ENCODE measurements around the gene ZYG11B.

ZYG11B gene

GRCh38 chr1:52679498-52679897 lies 46.8 kb upstream of the ZYG11B start:
- H3K4me2 ChIP-seq (ENCODE audit: low read depth, low read length), result no peak overlapping the region
- H3F3A ChIP-seq (ENCODE audit: insufficient read depth, low read length), result no peaks in the 10 kb centered on the region
- TF ChIP-seq EZH2 (optimal IDR thresholded peaks at IDR 0.05; ENCODE audit: low read depth, low read length) (no peak), EZH2phosphoT487 (IDR thresholded peaks at IDR 0.05; ENCODE audit: low read length) (no peak)
- TF ChIP-seq, protein P1, sequence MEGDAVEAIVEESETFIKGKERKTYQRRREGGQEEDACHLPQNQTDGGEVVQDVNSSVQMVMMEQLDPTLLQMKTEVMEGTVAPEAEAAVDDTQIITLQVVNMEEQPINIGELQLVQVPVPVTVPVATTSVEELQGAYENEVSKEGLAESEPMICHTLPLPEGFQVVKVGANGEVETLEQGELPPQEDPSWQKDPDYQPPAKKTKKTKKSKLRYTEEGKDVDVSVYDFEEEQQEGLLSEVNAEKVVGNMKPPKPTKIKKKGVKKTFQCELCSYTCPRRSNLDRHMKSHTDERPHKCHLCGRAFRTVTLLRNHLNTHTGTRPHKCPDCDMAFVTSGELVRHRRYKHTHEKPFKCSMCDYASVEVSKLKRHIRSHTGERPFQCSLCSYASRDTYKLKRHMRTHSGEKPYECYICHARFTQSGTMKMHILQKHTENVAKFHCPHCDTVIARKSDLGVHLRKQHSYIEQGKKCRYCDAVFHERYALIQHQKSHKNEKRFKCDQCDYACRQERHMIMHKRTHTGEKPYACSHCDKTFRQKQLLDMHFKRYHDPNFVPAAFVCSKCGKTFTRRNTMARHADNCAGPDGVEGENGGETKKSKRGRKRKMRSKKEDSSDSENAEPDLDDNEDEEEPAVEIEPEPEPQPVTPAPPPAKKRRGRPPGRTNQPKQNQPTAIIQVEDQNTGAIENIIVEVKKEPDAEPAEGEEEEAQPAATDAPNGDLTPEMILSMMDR (IDR thresholded peaks at IDR 0.05; ENCODE audit: low read length), result no peak
- no peak overlapping the region for H3K9ac ChIP-seq (ENCODE audit: low read length)
- no peaks in the 10 kb centered on the region for H3K9me2 ChIP-seq (replicated peaks; ENCODE audit: insufficient read depth, low read length)
- no peaks in the 10 kb centered on the region for H3K27me3 ChIP-seq (replicated peaks; ENCODE audit: insufficient read depth, low read length)
- H3K27ac ChIP-seq (ENCODE audit: low read length), result no peak overlapping the region
- no peaks in the 10 kb centered on the region for H3K4me1 ChIP-seq (ENCODE audit: low read length)
- no peaks in the 10 kb centered on the region for H3K79me2 ChIP-seq (ENCODE audit: low read length)
- no peak overlapping the region for H2AFZ ChIP-seq (ENCODE audit: low read length)
- no peaks in the 10 kb centered on the region for H3K36me3 ChIP-seq (replicated peaks; ENCODE audit: insufficient read depth, low read length)
- no peak overlapping the region for H3K4me3 ChIP-seq (ENCODE audit: low read length)
- no peak for DNase-seq
- no peaks in the 10 kb centered on the region for H4K20me1 ChIP-seq (ENCODE audit: insufficient read depth, low read length)
- H3K9me3 ChIP-seq (replicated peaks; ENCODE audit: insufficient read depth, low read length), result no peaks in the 10 kb centered on the region

DNA sequence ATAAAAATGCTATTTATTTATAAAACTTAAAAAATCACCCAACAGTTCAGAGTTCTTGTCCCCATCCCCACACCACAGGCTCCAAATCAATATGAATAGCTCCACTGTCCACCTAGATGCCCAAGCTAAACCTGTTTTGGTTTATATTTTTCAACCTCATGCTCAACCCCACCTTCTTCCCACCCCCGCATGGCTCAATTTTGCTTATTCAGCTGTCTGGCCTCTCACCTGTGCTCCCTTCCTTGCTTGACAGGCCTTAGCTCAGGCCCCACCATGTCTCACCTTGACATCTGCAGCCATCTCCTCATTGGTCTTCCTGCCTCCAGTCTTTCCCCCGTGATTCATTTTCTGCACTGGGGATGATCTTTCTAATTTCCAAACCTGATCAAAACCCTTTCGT lies 45.9 kb upstream of the ZYG11B start:
- DNase-seq, result no peak
- no peaks in the 10 kb centered on the region for H3K9me3 ChIP-seq (replicated peaks; ENCODE audit: insufficient read depth, low read length)
- no peak overlapping the region for H3K9ac ChIP-seq (ENCODE audit: low read length)
- no peak overlapping the region for H3K27ac ChIP-seq (ENCODE audit: low read length)
- H3K9me2 ChIP-seq (replicated peaks; ENCODE audit: insufficient read depth, low read length), result no peaks in the 10 kb centered on the region
- H3K4me3 ChIP-seq (ENCODE audit: low read length), result no peak overlapping the region
- no peak overlapping the region for H3K4me2 ChIP-seq (ENCODE audit: low read depth, low read length)
- TF ChIP-seq EZH2phosphoT487 (IDR thresholded peaks at IDR 0.05; ENCODE audit: low read length), result no peak
- no peak for TF ChIP-seq EZH2 (optimal IDR thresholded peaks at IDR 0.05; ENCODE audit: low read depth, low read length)
- H3F3A ChIP-seq (ENCODE audit: insufficient read depth, low read length), result no peaks in the 10 kb centered on the region
- no peaks in the 10 kb centered on the region for H3K79me2 ChIP-seq (ENCODE audit: low read length)
- no peaks in the 10 kb centered on the region for H3K27me3 ChIP-seq (replicated peaks; ENCODE audit: insufficient read depth, low read length)
- no peaks in the 10 kb centered on the region for H3K4me1 ChIP-seq (ENCODE audit: low read length)
- no peak overlapping the region for H2AFZ ChIP-seq (ENCODE audit: low read length)
- no peaks in the 10 kb centered on the region for H4K20me1 ChIP-seq (ENCODE audit: insufficient read depth, low read length)
- H3K36me3 ChIP-seq (replicated peaks; ENCODE audit: insufficient read depth, low read length), result no peaks in the 10 kb centered on the region

- Histone ChIP-seq H3K4me2 (ENCODE audit: low read depth, low read length) (no peak overlapping the region), H3K36me3 (replicated peaks; ENCODE audit: insufficient read depth, low read length) (no peaks in the 10 kb centered on the region), H3K9ac (ENCODE audit: low read length) (no peak overlapping the region), H3K4me3 (ENCODE audit: low read length) (no peak overlapping the region), H3K9me3 (replicated peaks; ENCODE audit: insufficient read depth, low read length) (no peaks in the 10 kb centered on the region), H3K4me1 (ENCODE audit: low read length) (peaks cover 3% of the 10 kb centered on the region; the same call in 1 of the 2 replicates), H4K20me1 (ENCODE audit: insufficient read depth, low read length) (no peaks in the 10 kb centered on the region), H3K79me2 (ENCODE audit: low read length) (no peaks in the 10 kb centered on the region), H3K9me2 (replicated peaks; ENCODE audit: insufficient read depth, low read length) (no peaks in the 10 kb centered on the region), H3F3A (ENCODE audit: insufficient read depth, low read length) (no peaks in the 10 kb centered on the region), H3K27ac (ENCODE audit: low read length) (no peak overlapping the region), H2AFZ (ENCODE audit: low read length) (no peak overlapping the region), H3K27me3 (replicated peaks; ENCODE audit: insufficient read depth, low read length) (no peaks in the 10 kb centered on the region)
- no peak for TF ChIP-seq EZH2 (optimal IDR thresholded peaks at IDR 0.05; ENCODE audit: low read depth, low read length)
- TF ChIP-seq, protein P1 (IDR thresholded peaks at IDR 0.05; ENCODE audit: low read length), result no peak
- no peak for TF ChIP-seq EZH2phosphoT487 (IDR thresholded peaks at IDR 0.05; ENCODE audit: low read length)
- no peak for DNase-seq
These were observed 45.1 kb upstream of the ZYG11B start for GRCh38 chr1:52681136-52681535.

GRCh38 chr1:52683367-52683940 lies 42.8 kb upstream of the ZYG11B start:
- no peak overlapping the region for H3K4me2 ChIP-seq (ENCODE audit: low read depth, low read length)
- no peak overlapping the region for H3K27ac ChIP-seq (ENCODE audit: low read length)
- H4K20me1 ChIP-seq (ENCODE audit: insufficient read depth, low read length), result no peaks in the 10 kb centered on the region
- H3K9ac ChIP-seq (ENCODE audit: low read length), result no peak overlapping the region
- H3K36me3 ChIP-seq (replicated peaks; ENCODE audit: insufficient read depth, low read length), result no peaks in the 10 kb centered on the region
- TF ChIP-seq, protein P1 (IDR thresholded peaks at IDR 0.05; ENCODE audit: low read length), result no peak
- no peak for TF ChIP-seq EZH2phosphoT487 (IDR thresholded peaks at IDR 0.05; ENCODE audit: low read length)
- TF ChIP-seq EZH2 (optimal IDR thresholded peaks at IDR 0.05; ENCODE audit: low read depth, low read length), result no peak
- no peaks in the 10 kb centered on the region for H3K27me3 ChIP-seq (replicated peaks; ENCODE audit: insufficient read depth, low read length)
- no peak overlapping the region for H2AFZ ChIP-seq (ENCODE audit: low read length)
- no peak overlapping the region for H3K4me3 ChIP-seq (ENCODE audit: low read length)
- H3F3A ChIP-seq (ENCODE audit: insufficient read depth, low read length), result no peaks in the 10 kb centered on the region
- peaks cover 3% of the 10 kb centered on the region; the same call in 1 of the 2 replicates for H3K79me2 ChIP-seq (ENCODE audit: low read length)
- no peaks in the 10 kb centered on the region for H3K9me2 ChIP-seq (replicated peaks; ENCODE audit: insufficient read depth, low read length)
- peaks cover 3% of the 10 kb centered on the region; the same call in 1 of the 2 replicates for H3K4me1 ChIP-seq (ENCODE audit: low read length)
- peak; percentile 9 for DNase-seq
- H3K9me3 ChIP-seq (replicated peaks; ENCODE audit: insufficient read depth, low read length), result no peaks in the 10 kb centered on the region
